Measurements from ENCODE around the gene LAD1.

DNA sequence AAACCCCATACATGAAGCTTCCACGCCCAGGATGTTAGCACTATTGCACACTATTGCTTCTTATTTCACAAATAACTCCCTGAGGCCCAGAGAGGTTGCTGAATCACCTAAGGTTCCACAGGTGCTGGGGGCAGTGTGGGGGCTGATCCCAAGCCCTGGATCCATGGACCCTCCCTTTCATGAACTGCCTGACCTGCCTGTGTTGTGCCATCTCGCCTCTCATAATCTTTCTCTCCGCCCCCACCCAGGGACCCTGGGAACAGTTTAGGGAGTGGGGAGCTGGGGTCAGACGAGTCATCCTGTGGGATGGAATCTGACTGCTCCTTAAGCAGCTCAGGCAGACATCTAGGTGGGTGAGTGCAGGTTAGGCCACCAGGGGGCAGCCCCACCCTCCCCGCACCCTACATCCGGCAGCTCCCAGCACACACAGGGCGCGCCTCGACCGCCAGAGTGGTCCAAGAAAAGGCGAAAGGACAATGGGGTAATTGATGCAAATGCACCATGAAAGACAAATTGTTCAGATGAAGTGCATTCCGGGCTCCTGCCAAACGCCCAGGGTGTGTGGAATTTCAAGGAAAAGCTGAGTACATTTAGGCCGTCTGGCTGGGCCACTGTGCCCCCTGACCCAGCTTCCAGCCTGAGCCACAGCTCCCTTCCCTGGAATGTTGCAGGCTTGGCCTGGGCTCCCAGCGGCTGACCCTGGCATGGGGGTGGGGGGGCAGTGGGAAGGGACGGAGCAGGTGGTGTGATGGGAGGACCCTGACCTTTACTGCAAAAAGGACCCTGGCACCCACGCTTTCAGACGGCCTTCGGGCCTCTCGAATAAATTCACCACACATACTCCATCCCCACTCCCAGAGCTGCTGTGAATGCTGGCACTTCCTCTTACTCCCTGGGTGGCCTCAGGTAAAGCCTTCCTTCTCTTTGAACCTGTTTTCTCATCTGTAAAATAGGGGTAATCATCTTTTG is 49.1 kb upstream of the LAD1 start:
- TF ChIP-seq, protein P1, sequence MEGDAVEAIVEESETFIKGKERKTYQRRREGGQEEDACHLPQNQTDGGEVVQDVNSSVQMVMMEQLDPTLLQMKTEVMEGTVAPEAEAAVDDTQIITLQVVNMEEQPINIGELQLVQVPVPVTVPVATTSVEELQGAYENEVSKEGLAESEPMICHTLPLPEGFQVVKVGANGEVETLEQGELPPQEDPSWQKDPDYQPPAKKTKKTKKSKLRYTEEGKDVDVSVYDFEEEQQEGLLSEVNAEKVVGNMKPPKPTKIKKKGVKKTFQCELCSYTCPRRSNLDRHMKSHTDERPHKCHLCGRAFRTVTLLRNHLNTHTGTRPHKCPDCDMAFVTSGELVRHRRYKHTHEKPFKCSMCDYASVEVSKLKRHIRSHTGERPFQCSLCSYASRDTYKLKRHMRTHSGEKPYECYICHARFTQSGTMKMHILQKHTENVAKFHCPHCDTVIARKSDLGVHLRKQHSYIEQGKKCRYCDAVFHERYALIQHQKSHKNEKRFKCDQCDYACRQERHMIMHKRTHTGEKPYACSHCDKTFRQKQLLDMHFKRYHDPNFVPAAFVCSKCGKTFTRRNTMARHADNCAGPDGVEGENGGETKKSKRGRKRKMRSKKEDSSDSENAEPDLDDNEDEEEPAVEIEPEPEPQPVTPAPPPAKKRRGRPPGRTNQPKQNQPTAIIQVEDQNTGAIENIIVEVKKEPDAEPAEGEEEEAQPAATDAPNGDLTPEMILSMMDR (IDR thresholded peaks at IDR 0.05; ENCODE audit: insufficient read depth, low read length), result peak; percentile 61
- TF ChIP-seq GABPA (IDR thresholded peaks at IDR 0.05; ENCODE audit: low read depth) (no peak), REST (IDR thresholded peaks at IDR 0.05; ENCODE audit: insufficient replicate concordance, low read depth) (no peak)
